NCI-H345 treated with DMSO at 0.1 percent for 48 hours (cell line): ENCODE results near the gene DDX39B.
"Not testable (repeated sequence)": the region's sequence is repeated elsewhere in the genome, so short reads cannot be mapped to it uniquely, and the experiment has no call there.

Source experiments
- DNase-seq: peaks from one replicate; lab custom pipeline; 2025; ENCODE audit not compliant: unreplicated experiment; lab: John Stamatoyannopoulos, UW

The DDX39B gene

DNA sequence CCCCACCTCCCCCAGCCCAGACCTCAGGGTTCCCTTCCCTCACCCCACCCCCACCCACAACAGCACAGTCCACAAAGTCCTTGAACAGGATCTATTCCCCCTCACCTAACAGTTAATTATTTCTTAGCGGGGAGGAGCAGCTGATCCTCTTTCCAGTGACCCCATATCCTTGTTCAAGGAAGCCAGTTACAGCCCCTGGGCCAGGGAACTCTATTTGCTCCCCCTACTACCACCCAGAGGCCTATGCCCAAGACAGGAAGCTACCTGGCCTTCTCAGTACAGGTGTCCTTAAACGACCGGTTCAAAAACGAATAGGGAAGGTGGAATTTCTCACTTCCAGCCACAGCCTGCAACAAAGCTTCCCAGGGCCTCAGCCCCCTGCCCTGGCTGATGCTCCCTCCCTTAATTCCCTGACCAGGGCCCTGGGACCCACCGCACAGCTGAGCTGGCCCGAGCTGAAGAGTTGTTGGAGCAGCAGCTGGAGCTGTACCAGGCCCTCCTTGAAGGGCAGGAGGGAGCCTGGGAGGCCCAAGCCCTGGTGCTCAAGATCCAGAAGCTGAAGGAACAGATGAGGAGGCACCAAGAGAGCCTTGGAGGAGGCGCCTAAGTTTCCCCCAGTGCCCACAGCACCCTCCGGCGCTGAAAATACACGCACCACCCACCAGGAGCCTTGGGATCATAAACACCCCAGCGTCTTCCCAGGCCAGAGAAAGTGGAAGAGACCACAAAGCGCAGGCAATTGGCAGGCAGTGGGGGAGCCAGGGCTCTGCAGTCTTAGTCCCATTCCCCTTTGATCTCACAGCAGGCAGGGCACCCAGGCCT is 12.3 kb downstream of the DDX39B start:
- no peak for DNase-seq

DNA sequence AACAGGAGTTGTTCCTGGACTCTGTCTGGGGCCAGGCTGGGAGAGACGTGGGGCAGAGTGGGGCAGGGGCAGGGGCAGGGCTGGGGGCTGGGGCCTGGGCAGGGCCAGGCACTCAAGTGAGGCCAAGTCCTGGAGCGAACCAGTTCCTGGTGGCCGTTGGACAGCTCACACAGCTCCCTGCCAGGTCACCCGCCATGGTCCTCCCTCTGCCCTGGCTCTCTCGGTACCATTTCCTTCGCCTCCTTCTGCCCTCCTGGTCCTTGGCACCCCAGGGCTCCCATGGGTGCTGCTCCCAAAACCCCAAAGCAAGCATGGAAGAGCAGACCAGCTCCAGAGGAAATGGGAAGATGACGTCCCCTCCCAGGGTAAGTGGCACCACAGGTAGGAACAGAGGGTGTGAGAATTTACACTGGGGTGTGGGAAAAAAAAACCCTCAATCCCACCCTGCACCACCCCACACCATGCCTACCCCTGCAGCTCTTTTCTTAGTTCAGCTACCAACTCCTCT is 12.9 kb downstream of the DDX39B start, which contains the start of gene MCCD1:
TSS of gene MCCD1 (plus strand) at position 142 of the 508 bp plus-strand sequence. CDS start at position 195, 53 bp downstream.
- no peak for DNase-seq

DNA sequence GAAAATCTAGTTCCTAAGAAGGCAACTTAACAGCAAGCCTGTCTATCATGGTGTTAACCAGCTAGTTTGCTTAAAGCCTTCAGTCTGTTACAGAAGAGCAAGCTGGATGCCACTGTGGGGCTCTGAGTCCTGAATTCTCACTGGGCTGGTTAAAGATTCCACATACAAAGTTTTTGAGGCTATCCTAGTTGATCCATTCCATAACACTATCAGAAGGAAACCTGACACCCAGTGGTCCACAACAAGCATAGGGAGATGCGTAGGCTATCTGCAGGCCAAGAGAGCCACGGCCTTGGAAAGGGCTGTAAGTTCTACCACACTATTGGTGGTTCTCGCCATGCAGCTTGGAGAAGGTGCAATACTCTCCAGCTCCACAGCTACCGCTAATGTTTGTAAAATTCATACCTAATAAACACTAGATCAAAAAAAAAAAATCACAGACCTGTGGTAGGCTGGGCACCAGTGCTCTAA is 13.5 kb downstream of the DDX39B start:
- no peak for DNase-seq

DNA sequence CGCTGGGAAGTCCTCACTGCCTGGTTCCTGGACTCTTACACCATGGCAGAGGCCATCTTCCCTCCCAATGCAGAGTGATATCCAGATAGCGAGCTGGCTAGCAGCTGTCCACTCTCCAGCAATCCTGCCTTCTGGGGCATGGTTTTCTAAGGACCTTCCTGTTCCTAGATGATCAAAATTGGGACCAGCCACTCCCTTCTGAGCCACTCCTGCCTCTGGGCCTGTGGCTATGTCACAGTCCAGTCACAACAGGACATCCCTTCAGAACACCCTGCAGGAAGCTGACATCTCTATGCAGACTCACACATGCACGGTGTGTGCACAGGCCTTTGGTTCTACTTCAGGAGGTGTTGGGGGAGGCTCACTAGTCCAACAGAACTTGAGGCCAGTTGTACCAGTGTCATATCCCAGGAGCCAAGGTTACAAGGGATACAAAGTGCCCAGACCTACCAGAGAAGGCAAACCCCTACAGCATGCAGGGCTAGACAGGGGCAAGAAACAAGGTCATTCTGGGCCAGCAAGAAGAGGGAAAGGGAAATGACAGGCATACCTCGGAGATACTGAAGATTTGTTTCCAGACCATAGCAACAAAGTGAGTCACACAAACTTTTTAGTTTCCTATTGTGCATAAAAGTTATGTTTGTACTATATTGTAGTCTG is 15.7 kb downstream of the DDX39B start:
- no peak for DNase-seq

DNA sequence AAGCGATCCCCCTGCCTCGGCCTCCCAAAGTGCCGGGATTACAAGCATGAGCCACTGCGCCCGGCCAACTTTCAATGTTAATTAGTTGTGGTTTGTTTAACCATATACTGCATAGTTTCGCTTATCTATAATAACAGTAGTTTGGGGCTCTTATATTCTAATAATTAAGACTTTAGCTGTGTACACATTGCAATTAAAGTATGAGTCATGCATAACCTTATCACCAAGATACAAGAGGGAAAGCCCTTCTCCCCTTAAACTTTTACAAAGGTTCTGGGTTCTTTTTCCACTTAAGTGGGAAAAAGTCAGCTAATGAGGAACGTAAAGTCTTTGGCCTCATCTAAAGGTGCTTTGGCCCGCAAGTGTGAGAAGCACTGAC is 16.3 kb downstream of the DDX39B start:
- no peak for DNase-seq

DNA sequence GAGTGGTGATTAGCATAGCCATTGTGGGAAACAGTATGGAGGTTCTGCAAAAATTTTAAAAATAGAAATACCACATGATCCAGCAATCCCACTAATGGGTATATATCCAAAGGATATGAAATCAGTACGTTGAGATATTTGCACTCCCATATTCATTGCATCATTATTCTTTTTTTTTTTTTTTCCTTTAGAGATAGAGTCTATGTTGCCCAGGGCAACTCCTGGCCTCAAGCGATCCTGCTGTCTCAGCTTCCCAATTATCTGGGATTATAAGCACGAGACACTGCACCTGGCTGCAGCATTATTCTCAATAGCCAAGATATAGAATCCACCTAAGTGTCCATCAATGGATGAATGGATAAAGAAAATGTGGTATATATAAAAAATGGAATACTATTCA is 20.0 kb downstream of the DDX39B start:
- no peak for DNase-seq

DNA sequence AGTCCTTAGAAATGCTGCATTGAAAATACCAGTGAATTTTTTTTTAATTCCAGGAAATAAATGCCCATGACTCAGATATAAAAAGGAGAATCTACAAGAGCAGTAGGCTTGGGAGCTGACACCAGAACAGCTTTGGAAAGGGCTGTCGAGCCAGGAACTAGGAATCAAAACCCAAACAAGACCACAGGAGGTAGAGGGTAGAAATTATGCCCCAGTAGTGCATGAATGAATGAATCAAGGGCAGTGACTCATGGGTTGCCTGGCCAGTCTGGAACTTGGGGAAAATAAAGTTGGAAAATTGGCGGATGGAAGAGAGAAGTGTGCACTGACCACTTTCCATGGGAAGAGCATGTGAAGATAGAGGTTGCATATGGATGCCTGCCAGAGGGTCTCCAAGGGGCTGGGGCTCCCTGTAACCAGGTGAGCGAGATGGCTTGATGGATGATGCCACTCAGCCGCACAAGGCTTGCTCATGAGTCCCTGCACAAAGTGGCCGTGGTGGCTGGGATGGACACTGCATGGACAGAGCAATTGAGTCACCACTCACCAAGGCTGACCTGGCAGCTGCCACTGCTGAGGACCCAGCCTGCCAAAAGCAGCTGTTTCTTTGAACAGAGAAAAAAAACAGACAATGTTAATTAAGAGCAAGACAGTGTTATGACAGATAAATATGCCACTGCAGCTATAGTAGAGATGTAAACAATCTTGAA is 28.2 kb downstream of the DDX39B start:
- no peak for DNase-seq

DNA sequence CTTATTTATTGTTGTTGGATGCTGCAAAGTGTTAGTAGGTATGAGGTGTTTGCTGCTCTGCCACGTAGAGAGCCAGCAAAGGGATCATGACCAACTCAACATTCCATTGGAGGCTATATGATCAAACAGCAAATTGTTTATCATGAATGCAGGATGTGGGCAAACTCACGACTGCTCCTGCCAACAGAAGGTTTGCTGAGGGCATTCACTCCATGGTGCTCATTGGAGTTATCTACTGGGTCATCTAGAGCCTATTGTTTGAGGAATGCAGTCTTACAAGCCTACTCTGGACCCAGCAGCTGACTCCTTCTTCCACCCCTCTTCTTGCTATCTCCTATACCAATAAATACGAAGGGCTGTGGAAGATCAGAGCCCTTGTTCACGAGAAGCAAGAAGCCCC is 31.8 kb downstream of the DDX39B start:
- DNase-seq = no peak

DNA sequence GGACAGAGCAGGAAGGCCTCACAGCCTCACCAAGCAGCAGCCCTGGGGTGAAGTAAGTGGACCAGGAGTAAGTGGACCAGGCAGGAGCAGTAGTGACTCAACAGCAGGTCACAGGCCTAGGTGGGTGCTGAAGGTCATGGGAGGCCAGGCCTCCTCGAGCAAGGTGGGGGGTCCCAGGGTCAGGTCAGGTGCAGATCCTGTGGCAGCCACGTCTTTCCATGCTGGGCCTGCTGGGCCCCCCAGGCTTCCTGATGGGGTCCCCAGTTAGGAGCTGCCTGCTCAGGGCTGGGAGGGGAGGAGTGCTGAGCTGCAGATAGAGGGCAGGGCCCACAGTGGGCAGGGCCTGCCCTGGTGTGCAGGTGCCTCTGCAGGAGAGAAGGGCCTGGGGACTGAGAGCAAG is 32.8 kb downstream of the DDX39B start:
- not testable (repeated sequence) for DNase-seq

DNA sequence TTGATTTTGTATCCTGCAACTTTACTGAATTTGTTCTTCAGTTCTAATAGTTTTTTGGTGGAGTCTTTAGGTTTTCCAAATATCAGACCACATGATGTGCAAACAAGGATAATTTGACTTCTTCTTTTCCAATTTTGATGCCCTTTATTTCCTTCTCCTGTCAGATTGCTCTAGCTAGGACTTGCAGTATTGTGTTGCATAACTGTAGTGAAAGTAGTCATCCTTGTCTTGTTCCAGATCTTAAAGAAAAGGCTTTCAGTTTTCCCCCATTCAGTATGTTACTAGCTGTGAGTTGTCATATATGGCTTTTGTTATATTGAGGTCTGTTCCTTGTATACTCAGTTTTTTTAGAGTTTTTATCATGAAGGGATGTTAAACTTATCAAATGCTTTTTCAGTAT is 39.2 kb downstream of the DDX39B start:
- no peak for DNase-seq

DNA sequence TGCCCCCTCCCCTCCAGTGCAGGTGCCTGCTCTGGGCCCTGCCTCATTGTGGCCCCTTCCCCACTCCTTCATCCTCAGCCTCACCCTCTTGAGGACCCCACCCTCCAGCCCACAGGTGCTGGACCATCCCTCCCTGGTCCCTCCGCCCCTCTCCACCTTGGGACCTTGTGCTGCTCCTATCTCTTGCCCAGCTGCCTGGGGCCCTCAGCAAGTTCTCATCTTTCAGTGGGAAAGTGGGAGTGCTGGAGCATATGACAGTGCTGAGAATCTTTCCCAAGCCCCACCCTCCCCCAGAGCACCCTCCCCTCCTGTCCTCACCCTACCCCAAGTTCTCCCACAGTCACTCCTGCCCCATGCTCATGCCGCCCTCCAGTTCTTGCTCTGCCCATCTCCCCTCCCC is 42.2 kb downstream of the DDX39B start:
- DNase-seq = not testable (repeated sequence)

DNA sequence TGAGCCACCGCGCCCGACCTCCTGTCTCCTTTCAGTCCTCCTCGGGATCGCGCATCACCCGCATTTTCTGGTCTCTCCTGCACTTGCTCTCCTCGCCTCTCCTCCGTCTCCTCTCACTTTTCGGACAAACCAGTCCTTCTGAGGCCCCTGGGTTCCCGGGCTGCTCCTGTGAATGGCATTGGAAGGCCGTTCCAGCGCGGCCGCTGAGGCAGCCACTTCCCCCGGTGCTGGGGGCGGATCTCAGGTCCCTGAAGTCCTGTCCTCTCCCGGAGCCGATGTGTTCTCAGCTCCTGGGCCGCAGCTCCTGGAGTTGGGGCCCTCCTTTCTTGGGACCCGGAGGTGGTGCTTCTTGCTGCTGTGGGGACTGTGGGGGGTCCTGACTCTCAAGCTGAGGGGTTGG is 43.1 kb downstream of the DDX39B start:
- DNase-seq = no peak

DNA sequence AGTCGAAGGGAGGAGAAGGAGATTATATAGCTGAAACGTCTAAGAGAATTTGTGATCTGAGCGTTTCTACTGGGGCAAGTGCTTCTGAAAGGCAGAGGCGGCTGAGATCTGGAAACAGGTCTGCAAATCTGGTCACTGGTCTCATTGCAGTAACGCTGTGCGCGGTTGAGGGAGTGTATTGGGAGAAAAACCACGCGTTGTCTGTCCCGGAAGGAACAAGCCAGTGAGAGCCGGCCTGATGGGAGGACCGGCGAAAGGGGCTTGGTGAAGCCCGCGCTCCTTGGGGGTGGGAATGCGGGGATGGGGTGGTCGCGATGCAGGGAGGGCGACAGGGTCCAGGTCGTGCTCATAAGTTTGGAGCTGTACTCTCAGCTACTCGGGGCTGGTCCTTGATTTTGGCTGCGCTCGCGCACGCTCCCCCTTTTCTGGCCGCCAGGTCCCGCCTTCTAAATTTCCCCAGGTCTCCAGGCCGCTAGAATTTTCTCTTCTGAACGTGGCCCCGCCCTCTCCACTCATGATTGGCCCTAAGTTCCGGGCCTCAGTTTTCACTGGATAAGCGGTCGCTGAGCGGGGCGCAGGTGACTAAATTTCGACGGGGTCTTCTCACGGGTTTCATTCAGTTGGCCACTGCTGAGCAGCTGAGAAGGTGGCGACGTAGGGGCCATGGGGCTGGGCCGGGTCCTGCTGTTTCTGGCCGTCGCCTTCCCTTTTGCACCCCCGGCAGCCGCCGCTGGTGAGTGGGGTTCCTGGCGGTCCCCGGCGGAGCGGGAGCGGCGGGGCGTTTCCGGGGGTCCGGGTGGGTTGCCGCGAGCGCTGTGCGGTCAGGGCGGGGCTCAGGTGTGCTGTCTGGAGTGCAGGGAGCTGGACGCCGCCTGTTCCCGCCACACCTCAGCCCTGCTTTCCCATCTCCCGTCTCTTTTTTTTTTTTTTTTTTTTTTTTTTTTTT is 44.0 kb downstream of the DDX39B start, which contains the start of gene MICB:
TSS of gene MICB (plus strand) at position 615 of the 946 bp plus-strand sequence. CDS start at position 664, 49 bp downstream.
- no peak for DNase-seq

DNA sequence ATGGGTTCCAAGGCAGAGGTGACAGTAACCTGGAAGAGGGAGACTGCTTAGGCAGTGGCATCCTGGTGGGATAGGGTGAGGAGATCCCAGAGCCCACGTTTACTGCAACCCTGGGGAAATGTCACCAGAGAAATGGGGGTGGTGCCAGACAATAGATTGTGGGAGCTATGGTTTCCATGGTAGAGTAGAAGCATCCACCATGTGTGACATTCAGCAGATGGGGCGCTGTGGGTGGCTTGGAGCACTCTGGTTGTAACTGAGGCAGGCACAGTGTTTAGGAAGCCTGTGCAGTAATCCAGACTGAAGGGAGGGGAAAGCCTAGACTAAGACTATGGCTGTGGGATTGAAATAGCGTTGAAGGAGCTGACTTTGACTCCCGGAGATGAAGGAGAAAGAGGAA is 45.0 kb downstream of the DDX39B start:
- DNase-seq = not testable (repeated sequence)

DNA sequence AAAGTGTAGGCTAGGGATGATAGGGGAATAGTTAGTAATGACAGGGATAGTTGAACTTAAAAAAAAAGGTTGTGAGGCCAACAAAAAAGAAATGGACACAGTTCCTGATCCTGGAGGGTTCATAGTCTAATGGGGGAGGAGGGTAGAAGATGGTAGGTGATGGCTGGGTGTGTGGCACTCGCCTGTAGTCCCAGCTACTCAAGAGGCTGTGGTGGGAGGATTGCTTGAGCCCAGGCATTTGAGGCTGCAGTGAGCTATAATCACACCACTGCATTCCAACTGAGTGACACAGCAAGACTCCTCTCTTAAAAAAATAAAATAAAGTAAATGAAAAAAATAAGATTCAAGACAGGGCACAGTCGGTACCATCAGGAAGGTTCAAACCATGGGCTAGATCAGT is 46.2 kb downstream of the DDX39B start:
- DNase-seq = no peak

DNA sequence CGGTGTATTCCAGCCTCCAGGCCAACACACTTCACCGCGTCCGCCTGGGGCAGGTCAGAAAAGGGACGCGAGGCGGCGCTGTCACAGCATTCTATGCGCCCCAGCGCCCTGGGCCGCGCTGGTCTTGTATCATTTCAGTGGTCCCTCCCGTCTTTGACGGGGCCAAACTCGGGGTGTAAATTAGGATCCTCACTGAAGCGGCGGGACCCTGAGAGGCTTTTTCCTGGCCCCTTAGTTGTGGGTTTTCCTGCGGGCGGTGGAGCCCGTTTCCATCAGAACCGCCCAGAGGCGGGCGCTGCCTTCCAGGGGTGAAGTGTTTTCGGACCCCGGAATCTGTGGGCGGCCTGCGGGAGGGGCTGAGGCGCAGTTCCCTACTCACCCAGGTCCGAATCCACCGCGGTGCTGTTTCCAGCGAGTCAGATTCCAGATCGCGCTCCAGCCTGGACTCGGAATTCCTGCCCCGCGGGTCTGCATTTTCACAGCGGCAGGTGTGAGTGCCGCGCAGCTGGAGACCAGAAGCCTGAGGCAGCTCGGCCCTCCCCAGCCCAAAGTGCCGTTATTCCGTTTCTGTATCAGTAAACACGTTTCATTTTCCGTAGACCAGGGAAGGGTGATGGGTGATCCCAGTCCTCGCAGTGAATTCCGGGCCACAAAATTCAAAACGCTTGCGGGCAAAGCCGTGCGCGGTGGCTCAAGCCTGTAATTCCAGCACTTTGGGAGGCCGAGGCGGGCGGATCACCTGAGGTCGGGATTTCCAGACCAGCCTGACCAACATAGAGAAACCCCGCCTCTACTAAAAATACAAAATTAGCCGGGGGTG is 47.7 kb downstream of the DDX39B start:
- no peak for DNase-seq

DNA sequence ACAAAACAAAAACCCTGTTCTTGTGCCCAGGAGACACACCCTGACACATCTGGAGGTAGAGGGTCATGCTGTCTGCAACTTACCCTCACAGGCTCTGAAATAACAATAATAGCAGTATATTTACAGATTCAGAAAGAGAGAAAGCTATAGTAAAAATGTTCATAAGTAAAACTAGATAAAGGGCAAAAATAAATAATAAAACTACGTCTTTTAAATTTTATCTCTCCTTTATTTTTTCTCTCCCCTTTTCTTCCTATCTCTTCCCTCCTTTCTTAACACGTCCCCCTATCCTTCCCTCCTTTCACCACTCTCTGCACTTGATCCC is 48.3 kb downstream of the DDX39B start:
- DNase-seq = not testable (repeated sequence)

DNA sequence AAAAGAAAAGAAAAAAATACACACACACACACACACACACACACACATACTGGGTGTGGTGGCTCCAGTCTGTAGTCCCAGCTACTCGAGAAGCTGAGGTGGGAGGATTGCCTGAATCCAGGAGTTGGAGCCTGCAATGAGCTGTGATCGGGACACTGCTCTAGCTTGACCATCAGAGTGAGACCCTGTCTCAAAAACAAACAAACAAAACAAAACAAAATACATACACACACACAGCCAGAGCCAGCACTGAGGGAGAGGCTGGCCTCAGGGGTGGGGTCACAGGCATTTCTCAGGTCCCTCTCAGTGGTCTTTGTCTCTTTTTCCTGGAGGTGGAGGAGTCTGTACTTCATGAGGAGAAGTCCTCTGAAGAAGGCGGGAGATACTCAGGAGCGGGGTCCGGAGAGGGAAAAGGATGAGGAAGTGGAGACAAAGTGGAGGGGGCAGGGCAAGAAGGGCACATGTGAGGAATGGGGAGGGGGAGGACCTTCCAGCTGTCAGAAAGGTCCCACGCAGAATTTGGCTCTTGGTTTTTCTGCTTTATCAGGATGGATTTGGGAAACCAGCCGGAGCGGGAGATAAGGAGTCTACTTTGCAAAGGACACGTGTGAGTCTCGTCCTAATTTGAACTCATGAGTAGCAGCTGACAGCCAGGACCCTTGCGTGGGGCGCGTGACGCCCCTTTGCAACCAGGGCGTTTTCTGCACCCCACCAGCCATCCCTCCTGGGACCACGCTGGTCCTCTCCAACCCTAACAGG is 51.5 kb downstream of the DDX39B start:
- no peak for DNase-seq

DNA sequence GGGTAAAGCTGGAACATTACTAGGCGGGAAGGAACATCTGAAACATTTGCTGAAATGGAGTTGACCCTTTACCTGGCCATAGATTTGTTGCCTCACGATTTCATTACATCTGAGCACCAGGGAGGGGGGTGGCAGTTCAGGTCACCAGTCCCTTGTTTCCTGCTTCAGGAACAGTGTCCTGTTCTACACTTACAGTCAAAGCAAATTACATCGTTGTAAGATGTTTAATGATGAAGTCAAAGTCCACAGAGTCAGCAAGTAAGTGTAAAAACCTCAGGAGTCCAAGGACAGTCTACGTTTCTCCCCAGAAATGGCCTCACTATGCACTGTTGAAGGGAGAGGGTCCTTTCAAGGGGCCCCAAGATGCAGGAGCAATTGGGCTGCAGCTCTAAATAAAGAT is 52.7 kb downstream of the DDX39B start:
- DNase-seq = no peak
